HepG2 (cell line): ENCODE data around the gene ERCC6. TPM values are rescaled to one million over a fixed set of nuclear protein-coding genes. Genes with fewer than 3 reads are reported as not detected.

Experiments used
- DBP ChIP-seq: sonication (generic); formaldehyde crosslinking; IDR thresholded peaks from 2 replicates; pipeline ENCODE4 v1.4.0; 2020; ENCODE audit warnings: missing genetic modification reagents; ENCODE audit errors: not compliant biosample characterization
- DPF2 ChIP-seq: sonication (generic); formaldehyde crosslinking; IDR thresholded peaks from 2 replicates; pipeline ENCODE4 v1.4.0; 2020; ENCODE audit warnings: mild to moderate bottlenecking, low read depth, missing genetic modification reagents, borderline replicate concordance
- FOXC1 ChIP-seq: sonication (generic); formaldehyde crosslinking; IDR thresholded peaks from 2 replicates; pipeline ENCODE4 v1.8.0; 2022; ENCODE audit warnings: mild to moderate bottlenecking, missing genetic modification reagents, borderline replicate concordance
- IKZF4 ChIP-seq: sonication (generic); formaldehyde crosslinking; IDR thresholded peaks from 2 replicates; pipeline ENCODE4 v1.5.1; 2020; ENCODE audit warnings: borderline replicate concordance, mild to moderate bottlenecking, low read depth, missing genetic modification reagents; ENCODE audit errors: not compliant biosample characterization
- MXD3 ChIP-seq: IDR thresholded peaks from 2 replicates; pipeline ENCODE4 v1.6.1; 2016; ENCODE audit warnings: mild to moderate bottlenecking, missing biosample characterization, missing genetic modification reagents
- NCOA5 ChIP-seq: sonication (generic); formaldehyde crosslinking; IDR thresholded peaks from 2 replicates; pipeline ENCODE4 v1.4.0; 2020; ENCODE audit warnings: missing genetic modification reagents
- NR2F2 ChIP-seq: IDR thresholded peaks from 2 replicates; pipeline ENCODE4 v1.6.1; 2012; ENCODE audit warnings: low read depth, inconsistent platforms, borderline replicate concordance
- ZNF317 ChIP-seq: sonication (generic); formaldehyde crosslinking; IDR thresholded peaks from 2 replicates; pipeline ENCODE4 v1.5.0; 2020; ENCODE audit warnings: mild to moderate bottlenecking, missing genetic modification reagents
- ZNF432 ChIP-seq: sonication (generic); formaldehyde crosslinking; IDR thresholded peaks from 2 replicates; pipeline ENCODE4 v1.5.0; 2020; ENCODE audit warnings: missing genetic modification reagents, mild to moderate bottlenecking, borderline replicate concordance
- ZNF501 ChIP-seq: sonication (generic); formaldehyde crosslinking; IDR thresholded peaks from 2 replicates; pipeline ENCODE4 v1.5.1; 2020; ENCODE audit warnings: mild to moderate bottlenecking, moderate library complexity, missing genetic modification reagents
- ZNF549 ChIP-seq: sonication (generic); formaldehyde crosslinking; IDR thresholded peaks from 2 replicates; pipeline ENCODE4 v1.5.0; 2020; ENCODE audit warnings: missing genetic modification reagents
- ZNF597 ChIP-seq: sonication (generic); formaldehyde crosslinking; IDR thresholded peaks from 2 replicates; pipeline ENCODE4 v1.5.0; 2020; ENCODE audit warnings: missing genetic modification reagents
- ZNF674 ChIP-seq: sonication (generic); formaldehyde crosslinking; IDR thresholded peaks from 2 replicates; pipeline ENCODE4 v1.5.0; 2020; ENCODE audit warnings: low read depth, mild to moderate bottlenecking, missing genetic modification reagents
- ZNF724P ChIP-seq: sonication (generic); formaldehyde crosslinking; IDR thresholded peaks from 2 replicates; pipeline ENCODE4 v1.8.0; 2022; ENCODE audit warnings: missing genetic modification reagents, borderline replicate concordance
- ZNF775 ChIP-seq: sonication (generic); formaldehyde crosslinking; IDR thresholded peaks from 2 replicates; pipeline ENCODE4 v1.4.0; 2020; ENCODE audit warnings: missing genetic modification reagents, mild to moderate bottlenecking, moderate library complexity, borderline replicate concordance
- ZNF781 ChIP-seq: sonication (generic); formaldehyde crosslinking; IDR thresholded peaks from 2 replicates; pipeline ENCODE4 v1.5.1; 2020; ENCODE audit warnings: borderline replicate concordance, mild to moderate bottlenecking, missing genetic modification reagents; ENCODE audit errors: not compliant biosample characterization
- ZNF839 ChIP-seq: sonication (generic); formaldehyde crosslinking; IDR thresholded peaks from 2 replicates; pipeline ENCODE4 v1.4.0; 2020; ENCODE audit warnings: missing genetic modification reagents, mild to moderate bottlenecking, borderline replicate concordance
- polyA plus RNA-seq, 8 experiments: library from polyadenylated mRNA; depleted of rRNA in 3 of 8; stranded (reverse) in 7 of 8; unstranded in 1 of 8; fragments of >200 nt; fragmentation: Illumina TruSeq in 4 of 8; extraction: Trizol in 4 of 8; gene quantifications; 2 replicates each; pipeline versions ENCODE4 v1.2.1 to v1.2.3, GENCODE V29; 2011 to 2016; ENCODE audit warnings: low read depth in 4 of 8, missing spikeins in 1 of 8, mixed read lengths in 1 of 8; ENCODE audit not compliant: insufficient read depth in 1 of 8
- total RNA-seq, 5 experiments: library from RNA; depleted of rRNA; stranded (reverse); fragments of >200 nt; fragmentation: Illumina TruSeq; extraction: Trizol; gene quantifications; 2 replicates each; pipeline ENCODE4 v1.2.3, GENCODE V29; 2016; ENCODE audit warnings: low read depth in 1 of 5
- TF ChIP-seq, protein P1 (sequence below): sonication (generic); formaldehyde crosslinking; IDR thresholded peaks from 2 replicates; pipeline ENCODE4 v1.4.0; 2020; ENCODE audit warnings: mild to moderate bottlenecking, missing genetic modification reagents

ERCC6 gene
- total and polyA plus RNA-seq, 2 of the 13 experiments (the other 11 are each of a cell fraction or from before 2014, with no cell fraction given), result 5.1 to 9.8 TPM

- TF ChIP-seq DBP (CRISPR knock-in tag) (no peak), ZNF724P (CRISPR knock-in tag) (0 out of 2 replicates have a peak, but pooled peaks have one; percentile 51), ZNF432 (CRISPR knock-in tag) (no peak), ZNF781 (peak; percentile 9), ZNF597 (no peak), ZNF775 (CRISPR knock-in tag) (0 out of 2 replicates have a peak, but pooled peaks have one; percentile 1), NCOA5 (CRISPR knock-in tag) (no peak), NR2F2 (no peak), ZNF501 (peak; percentile 56; the same call in 1 of the 2 replicates), DPF2 (CRISPR knock-in tag) (no peak), ZNF674 (CRISPR knock-in tag) (0 out of 2 replicates have a peak, but pooled peaks have one; percentile 10), ZNF839 (CRISPR knock-in tag) (no peak), IKZF4 (CRISPR knock-in tag) (no peak), MXD3 (CRISPR knock-in tag) (no peak), ZNF549 (CRISPR knock-in tag) (no peak), ZNF317 (CRISPR knock-in tag) (no peak), FOXC1 (CRISPR knock-in tag) (no peak)
- TF ChIP-seq, protein P1, sequence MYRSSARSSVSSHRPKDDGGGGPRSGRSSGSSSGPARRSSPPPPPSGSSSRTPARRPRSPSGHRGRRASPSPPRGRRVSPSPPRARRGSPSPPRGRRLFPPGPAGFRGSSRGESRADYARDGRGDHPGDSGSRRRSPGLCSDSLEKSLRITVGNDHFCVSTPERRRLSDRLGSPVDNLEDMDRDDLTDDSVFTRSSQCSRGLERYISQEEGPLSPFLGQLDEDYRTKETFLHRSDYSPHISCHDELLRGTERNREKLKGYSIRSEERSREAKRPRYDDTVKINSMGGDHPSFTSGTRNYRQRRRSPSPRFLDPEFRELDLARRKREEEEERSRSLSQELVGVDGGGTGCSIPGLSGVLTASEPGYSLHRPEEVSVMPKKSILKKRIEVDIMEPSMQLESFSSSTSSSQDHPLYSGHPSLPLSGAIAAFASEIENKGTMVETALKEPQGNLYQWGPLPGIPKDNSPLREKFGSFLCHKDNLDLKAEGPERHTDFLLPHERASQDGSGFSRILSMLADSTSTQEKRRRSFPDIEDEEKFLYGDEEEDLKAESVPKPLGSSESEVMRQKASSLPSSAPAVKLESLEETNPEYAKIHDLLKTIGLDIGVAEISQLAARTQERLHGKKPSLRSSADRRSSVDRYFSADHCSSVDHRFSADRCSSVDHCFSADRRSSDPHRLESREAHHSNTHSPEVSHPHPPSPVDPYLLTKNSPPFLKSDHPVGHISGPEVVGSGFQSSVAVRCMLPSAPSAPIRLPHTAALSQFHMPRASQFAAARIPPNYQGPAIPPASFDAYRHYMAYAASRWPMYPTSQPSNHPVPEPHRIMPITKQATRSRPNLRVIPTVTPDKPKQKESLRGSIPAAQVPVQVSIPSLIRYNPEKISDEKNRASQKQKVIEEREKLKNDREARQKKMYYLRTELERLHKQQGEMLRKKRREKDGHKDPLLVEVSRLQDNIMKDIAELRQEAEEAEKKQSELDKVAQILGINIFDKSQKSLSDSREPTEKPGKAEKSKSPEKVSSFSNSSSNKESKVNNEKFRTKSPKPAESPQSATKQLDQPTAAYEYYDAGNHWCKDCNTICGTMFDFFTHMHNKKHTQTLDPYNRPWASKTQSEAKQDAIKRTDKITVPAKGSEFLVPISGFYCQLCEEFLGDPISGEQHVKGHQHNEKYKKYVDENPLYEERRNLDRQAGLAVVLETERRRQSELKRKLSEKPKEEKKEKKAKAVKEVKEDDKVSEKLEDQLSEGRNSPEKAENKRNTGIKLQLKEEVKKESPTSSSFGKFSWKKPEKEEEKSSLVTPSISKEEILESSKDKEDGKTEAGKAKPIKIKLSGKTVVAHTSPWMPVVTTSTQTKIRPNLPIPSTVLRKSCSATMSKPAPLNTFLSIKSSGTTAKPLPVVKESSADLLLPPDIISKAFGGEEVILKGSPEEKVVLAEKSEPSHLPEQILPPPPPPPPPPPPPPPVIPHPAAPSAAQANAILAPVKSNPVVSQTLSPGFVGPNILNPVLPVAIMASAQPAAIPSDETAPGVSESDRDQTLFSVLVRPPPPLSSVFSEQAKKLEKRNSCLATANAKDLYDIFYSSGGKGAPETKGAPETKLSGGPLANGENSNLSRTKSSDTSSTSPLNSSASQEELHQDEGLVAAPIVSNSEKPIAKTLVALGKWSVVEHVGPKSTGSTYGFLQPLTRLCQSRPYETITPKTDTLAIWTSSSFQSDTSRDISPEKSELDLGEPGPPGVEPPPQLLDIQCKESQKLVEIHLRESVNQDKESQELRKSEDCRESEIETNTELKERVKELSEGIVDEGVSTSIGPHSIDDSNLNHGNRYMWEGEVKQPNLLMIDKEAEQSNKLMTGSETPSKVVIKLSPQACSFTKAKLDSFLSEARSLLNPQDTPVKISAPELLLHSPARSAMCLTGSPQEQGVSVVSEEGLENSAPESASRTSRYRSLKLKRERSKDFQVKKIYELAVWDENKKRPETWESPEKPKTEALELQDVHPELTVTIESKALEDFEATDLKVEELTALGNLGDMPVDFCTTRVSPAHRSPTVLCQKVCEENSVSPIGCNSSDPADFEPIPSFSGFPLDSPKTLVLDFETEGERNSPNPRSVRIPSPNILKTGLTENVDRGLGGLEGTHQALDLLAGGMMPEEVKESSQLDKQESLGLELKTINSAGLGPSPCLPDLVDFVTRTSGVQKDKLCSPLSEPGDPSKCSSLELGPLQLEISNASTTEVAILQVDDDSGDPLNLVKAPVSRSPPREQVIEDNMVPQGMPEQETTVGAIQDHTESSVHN (CRISPR knock-in tag), result no peak
Measured at GRCh38 chr10:49539320-49539885, 482 bp upstream of the ERCC6 start (continued).
